ENCODE results near the gene C10orf120. TPM values are rescaled to one million over a fixed set of nuclear protein-coding genes. Genes with fewer than 3 reads are reported as not detected.

C10orf120 gene
- total RNA-seq (not detected), polyA plus RNA-seq (not detected), total RNA-seq (0 reads per million in 6 experiments)

DNA sequence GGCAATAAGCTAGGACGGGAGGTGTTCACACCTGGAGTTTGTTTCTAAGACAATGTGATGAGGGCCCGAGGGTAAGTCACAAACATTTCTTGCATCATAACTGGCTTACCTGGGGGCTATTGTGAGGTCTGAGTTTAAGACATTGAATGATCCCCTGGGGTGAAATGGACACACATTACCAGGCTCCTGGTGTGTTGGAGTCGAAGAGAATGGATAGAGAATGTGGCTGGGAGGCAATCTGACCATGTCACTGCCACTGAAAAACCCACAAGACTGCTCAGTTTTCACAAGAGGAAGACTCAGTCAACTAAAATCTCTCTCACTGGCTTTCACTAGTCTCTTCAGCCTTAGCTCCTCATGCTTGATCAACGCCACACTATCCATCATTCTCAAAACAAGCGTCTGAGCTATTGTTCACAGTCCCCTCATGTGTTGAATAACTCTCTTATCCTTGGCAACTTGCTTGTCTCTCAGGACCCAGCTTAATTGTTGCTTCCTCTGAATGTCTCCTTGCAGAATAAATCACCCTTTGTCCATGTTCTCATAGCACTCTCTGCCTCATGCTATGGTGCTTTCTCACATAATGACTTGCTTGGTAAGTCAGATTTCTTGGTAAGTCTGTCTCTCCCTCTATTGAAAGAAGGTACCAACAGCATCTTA is at the start of gene C10orf120:
TSS of gene C10orf120 (minus strand) at position 51 of the 660 bp plus-strand sequence. CDS start 56 bp downstream, outside the sequence.
- Mint-ChIP-seq H3K27me3 (peaks cover 0 to 10% (median 3%) of the 10 kb centered on the region in 5 donors), H3K27ac (no peak within 1 kb of the TSS), H3K4me3 (no peak within 1 kb of the TSS), H3K9me3 (peaks cover 0 to 3% (median 0%) of the 10 kb centered on the region in 9 donors), H3K4me1 (peaks cover 0 to 8% (median 1%) of the 10 kb centered on the region in 4 donors), H3K36me3 (no peaks in the 10 kb centered on the region)
- ATAC-seq (no peak), DNase-seq (no peak)
- POLR2A ChIA-PET = no interaction called here

DNA sequence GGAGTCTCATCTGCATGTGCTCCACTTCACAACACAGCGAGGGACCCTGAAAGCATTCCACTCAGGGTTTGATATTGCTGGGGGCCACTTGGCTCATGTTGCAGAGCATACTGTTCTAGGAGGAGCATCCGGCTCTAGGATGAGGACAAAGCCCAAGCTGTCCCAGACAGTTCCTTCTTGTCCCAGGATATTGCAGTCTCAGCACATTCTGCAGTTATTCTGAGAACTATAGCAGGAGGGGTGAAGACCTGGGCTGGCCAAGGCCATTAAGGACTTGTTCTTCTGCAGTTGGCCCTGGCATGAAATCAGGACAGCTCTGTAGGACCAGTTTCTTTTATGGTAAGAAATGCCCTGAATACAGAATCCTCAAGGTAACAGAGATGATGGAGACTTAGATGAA is 48.9 kb upstream of the C10orf120 start:
- ATAC-seq (no peak), DNase-seq (no peak)
- POLR2A ChIA-PET = no interaction called here
- Mint-ChIP-seq H3K4me1 (no peaks in the 10 kb centered on the region), H3K27ac (no peak overlapping the region), H3K27me3 (peaks cover 1 to 21% (median 3%) of the 10 kb centered on the region in 5 donors), H3K4me3 (no peak overlapping the region), H3K9me3 (no peaks in the 10 kb centered on the region), H3K36me3 (no peaks in the 10 kb centered on the region)

DNA sequence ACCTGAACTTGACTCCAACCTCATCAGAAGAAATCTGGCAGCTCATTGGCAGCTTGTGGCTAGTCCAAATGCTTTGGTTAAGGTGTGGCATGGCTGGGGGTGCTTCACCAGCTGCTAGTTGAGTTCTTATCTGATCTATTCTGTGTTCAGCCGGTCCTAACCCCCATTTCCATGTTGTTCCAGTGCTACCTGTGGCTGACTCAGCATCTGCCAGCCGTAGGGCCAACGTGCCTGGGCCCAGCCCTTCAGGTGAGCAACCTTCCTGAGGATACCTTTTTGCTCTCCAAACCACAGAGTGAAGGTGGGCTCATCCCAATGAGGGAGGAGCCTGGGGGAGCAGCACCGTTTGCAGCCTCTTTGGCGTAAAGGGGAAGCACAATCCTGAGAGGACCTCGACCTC is 46.8 kb upstream of the C10orf120 start:
- ATAC-seq (no peak), DNase-seq (no peak)
- Mint-ChIP-seq H3K36me3 (no peaks in the 10 kb centered on the region), H3K4me1 (no peaks in the 10 kb centered on the region), H3K27ac (no peak overlapping the region), H3K27me3 (peaks cover 0 to 36% (median 11%) of the 10 kb centered on the region in 5 donors), H3K4me3 (no peak overlapping the region), H3K9me3 (peaks cover 0 to under 1% (median 0%) of the 10 kb centered on the region in 9 donors)
- POLR2A ChIA-PET = no interaction called here

DNA sequence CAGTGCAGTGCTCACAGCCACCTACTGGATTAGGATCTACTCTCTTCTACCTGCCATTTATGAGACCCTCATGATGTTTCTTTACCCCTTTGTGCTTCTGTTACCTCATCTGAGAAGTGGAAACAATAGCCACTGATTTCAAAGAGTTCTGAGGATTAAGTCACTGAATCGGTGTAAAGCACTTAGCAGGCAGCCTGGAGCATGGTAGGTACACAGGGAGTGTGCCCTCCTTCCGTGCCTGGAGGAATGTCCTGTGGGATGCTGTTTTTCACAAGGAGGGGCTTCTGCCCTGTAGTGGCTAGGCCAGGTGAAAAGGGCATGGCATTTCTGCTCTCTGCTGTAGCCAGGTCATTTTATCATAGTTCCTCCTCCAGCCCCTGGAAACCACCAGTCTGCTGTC is 44.6 kb upstream of the C10orf120 start:
- ATAC-seq (no peak), DNase-seq (no peak)
- Mint-ChIP-seq H3K4me1 (no peaks in the 10 kb centered on the region), H3K27ac (no peak overlapping the region), H3K4me3 (no peak overlapping the region), H3K27me3 (peaks cover 0 to 45% (median 13%) of the 10 kb centered on the region in 5 donors), H3K36me3 (no peaks in the 10 kb centered on the region), H3K9me3 (peaks cover 0 to 1% (median 0%) of the 10 kb centered on the region in 9 donors)
- POLR2A ChIA-PET = no interaction called here

DNA sequence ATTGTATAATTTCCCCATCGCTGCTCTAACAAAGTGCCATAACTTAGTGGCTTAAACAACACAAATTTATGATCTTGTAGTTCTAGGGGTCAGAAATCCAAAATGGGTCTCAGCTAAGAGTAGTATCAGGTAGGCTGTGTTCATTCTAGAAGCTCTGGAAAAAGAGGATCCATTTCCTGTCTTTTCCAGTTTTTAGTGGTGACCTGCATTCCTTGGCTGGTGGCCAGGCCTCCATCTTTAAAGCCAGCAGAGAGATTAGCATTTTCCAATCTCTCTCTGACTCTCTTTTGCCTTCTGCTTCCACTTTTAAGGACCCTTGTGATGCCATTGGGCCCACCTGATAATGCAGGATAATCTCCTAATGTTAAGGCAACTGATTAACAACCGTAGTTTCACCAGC is 41.0 kb upstream of the C10orf120 start:
- Mint-ChIP-seq H3K36me3 (no peaks in the 10 kb centered on the region), H3K27me3 (peaks cover 3 to 35% (median 15%) of the 10 kb centered on the region in 5 donors), H3K9me3 (peaks cover 0 to 1% (median 0%) of the 10 kb centered on the region in 9 donors), H3K27ac (no peak overlapping the region), H3K4me1 (no peaks in the 10 kb centered on the region), H3K4me3 (no peak overlapping the region)
- no peak for ATAC-seq
- DNase-seq = no peak
- POLR2A ChIA-PET = no interaction called here

DNA sequence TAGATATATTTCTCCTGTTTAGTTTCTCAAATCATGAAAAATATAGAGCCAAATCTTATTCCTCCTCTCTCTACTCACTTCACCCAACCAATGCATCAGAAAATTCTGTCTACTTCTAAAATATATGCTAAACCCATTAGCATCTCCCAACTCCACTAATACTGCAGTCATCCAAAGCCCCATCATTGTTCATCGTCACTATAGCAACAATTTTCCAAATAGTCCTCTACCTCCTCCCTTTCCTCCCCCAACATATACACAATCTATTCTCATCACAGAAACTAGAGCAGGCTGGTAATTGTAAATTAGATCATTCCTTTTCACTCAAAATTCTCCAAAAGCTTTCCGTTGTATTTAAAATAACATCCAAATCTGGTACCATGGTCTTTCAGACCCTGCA is 38.4 kb upstream of the C10orf120 start:
- ATAC-seq (no peak), DNase-seq (no peak)
- Mint-ChIP-seq H3K4me3 (no peak overlapping the region), H3K27me3 (peaks cover 3 to 34% (median 14%) of the 10 kb centered on the region in 5 donors), H3K4me1 (no peaks in the 10 kb centered on the region), H3K9me3 (peaks cover 0 to 1% (median 0%) of the 10 kb centered on the region in 9 donors), H3K27ac (no peak overlapping the region), H3K36me3 (no peaks in the 10 kb centered on the region)
- POLR2A ChIA-PET = no interaction called here

DNA sequence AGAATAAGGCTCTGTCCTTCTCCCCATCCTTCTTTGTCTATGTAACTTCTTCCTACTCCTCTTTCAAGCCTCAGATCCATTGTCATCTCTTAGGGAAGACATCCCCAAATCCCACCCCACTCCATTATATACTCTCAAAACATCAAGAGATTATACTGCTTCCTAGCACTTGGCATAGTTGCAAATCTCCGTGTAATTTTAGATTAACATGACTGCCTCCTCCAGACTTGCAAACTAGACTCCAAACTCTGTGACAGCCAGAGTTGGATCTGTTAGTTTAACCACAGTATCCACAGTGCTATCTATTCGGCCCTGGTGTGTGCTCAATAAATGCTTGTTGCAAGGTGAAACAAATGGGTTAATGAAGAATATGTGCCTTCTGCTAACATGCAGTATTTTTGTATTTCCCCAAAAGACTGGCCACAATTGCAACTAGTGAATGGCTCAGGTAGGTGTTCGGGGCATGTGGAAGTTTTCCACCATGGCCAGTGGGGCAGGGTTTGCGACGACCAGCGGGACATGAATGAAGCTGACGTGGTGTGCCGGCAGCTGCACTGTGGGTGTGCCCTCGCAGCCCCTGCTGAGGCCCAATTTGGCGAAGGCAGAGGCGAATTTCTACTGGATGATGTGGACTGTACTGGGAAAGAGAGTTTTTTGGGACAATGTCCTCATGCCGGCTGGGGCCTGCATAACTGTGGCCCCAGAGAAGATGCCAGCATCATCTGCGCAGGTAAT is 34.5 kb upstream of the C10orf120 start:
- ATAC-seq = no peak
- no peaks in the 10 kb centered on the region for H3K4me1 Mint-ChIP-seq
- H3K36me3 Mint-ChIP-seq = no peaks in the 10 kb centered on the region
- POLR2A ChIA-PET = no interaction called here
- no peak overlapping the region for H3K27ac Mint-ChIP-seq
- no peak overlapping the region for H3K4me3 Mint-ChIP-seq
- no peak for DNase-seq
- peaks cover 5 to 47% (median 20%) of the 10 kb centered on the region in 5 donors for H3K27me3 Mint-ChIP-seq
- H3K9me3 Mint-ChIP-seq = no peaks in the 10 kb centered on the region

DNA sequence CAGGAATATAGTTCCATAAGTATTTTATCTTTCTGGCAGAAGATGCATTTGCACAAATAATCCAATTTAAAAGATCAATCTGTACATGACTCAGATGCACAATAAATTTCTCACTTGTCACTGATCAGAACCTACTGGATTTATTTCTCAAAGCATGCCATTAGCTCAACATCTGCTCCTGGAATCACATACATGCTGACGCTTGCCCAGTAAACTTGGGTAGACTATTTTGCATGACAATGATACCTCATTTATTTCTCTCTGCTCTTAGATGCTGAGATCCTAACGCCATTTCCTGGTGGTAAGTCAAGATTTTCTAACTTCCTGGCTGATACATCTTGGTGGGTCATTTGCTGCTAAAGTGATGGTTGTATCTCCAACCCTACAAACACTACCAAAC is 33.8 kb upstream of the C10orf120 start:
- no peak overlapping the region for H3K4me3 Mint-ChIP-seq
- ATAC-seq = no peak
- POLR2A ChIA-PET = no interaction called here
- no peak overlapping the region for H3K27ac Mint-ChIP-seq
- no peaks in the 10 kb centered on the region for H3K9me3 Mint-ChIP-seq
- DNase-seq = no peak
- no peaks in the 10 kb centered on the region for H3K4me1 Mint-ChIP-seq
- no peaks in the 10 kb centered on the region for H3K36me3 Mint-ChIP-seq
- peaks cover 7 to 51% (median 25%) of the 10 kb centered on the region in 5 donors for H3K27me3 Mint-ChIP-seq

DNA sequence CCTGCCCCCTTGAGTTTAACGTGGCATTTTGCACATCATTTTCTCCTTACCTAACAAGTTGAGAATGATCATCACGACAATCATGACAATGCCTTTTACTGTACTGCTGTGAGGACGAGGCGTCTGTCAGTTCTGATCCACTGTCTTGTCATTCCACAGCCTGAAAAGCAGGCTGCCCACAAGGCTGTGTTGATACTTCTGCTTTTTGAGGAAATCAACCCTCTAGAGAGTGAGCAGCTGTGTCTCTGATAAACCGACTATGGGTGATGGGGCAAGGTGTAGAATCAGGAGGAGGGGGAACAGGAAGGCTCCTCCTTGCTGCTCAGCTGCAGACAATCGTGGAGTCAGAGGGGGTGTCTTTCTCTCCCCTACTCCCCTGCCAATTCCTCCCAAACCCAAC is 30.6 kb upstream of the C10orf120 start:
- POLR2A ChIA-PET = no interaction called here
- Mint-ChIP-seq H3K36me3 (no peaks in the 10 kb centered on the region), H3K4me1 (no peaks in the 10 kb centered on the region), H3K9me3 (no peaks in the 10 kb centered on the region), H3K4me3 (no peak overlapping the region), H3K27me3 (peaks cover 5 to 51% (median 23%) of the 10 kb centered on the region in 5 donors), H3K27ac (no peak overlapping the region)
- ATAC-seq = no peak
- no peak for DNase-seq

DNA sequence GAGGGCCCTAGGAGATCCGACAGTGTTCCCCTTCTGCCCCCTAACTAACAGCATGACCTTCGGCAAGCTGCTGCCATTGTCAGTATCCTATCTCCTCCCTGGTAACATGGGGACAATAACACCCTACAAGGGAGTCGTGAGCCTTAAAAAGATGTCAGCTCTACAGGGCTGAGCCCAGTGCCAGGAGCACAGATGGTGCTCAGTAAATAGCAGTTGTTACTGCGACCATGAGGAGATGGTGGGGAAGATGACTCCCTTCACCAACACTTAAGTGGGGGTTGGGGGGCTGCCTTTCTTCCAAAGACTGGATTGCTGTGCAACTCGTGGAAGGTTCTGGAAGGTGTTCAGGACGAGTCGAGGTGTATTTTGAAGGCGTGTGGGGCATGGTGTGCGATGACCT is 29.5 kb upstream of the C10orf120 start:
- no peak for DNase-seq
- Mint-ChIP-seq H3K4me1 (no peaks in the 10 kb centered on the region), H3K36me3 (no peaks in the 10 kb centered on the region), H3K9me3 (no peaks in the 10 kb centered on the region), H3K27me3 (peaks cover 5 to 47% (median 20%) of the 10 kb centered on the region in 5 donors), H3K4me3 (no peak overlapping the region), H3K27ac (no peak overlapping the region)
- no peak for ATAC-seq
- POLR2A ChIA-PET = no interaction called here

DNA sequence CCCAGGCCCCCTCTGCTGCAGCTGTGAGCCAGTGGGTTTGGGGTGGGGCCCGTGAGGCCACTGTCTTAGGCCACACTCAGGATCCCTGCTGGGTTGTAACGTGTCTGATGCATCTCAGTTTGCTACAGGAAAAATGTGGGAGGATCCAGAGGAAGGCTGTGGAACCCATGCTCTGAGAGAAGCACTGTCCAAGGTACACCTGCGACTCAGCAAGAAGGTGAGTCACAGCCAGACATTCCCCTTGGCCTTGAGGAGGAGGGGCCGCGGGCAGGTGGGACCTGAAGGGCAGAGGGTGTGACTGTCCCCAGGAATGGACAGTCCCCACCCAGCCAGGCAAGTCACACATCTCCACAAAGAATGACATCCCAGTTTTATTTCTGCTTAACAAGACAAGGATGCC is 27.8 kb upstream of the C10orf120 start:
- Mint-ChIP-seq H3K4me1 (no peaks in the 10 kb centered on the region), H3K9me3 (no peaks in the 10 kb centered on the region), H3K27me3 (peaks cover 5 to 37% (median 14%) of the 10 kb centered on the region in 5 donors), H3K27ac (no peak overlapping the region), H3K4me3 (no peak overlapping the region), H3K36me3 (no peaks in the 10 kb centered on the region)
- no peak for DNase-seq
- no peak for ATAC-seq
- POLR2A ChIA-PET = no interaction called here

DNA sequence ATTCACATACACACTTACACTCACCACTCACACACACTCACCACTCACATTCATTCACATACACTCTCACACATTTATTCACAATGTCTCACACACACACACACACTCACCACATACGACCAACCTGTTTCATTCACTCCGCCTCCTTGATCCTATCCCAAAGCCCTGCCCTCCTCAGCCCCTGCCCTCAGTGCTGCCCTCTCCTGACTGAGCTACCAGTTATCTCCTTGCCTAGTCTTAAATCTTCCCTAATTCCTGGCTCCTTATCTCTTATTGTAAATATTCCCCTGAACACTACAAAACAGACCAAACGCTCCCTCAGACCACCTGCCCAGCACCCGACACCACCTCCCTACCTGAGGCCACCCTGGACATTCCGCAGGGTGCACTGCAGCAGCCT is 26.1 kb upstream of the C10orf120 start:
- H3K4me3 Mint-ChIP-seq = no peak overlapping the region
- H3K9me3 Mint-ChIP-seq = no peaks in the 10 kb centered on the region
- no peaks in the 10 kb centered on the region for H3K4me1 Mint-ChIP-seq
- peaks cover 3 to 27% (median 9%) of the 10 kb centered on the region in 5 donors for H3K27me3 Mint-ChIP-seq
- ATAC-seq (no peak), DNase-seq (no peak)
- no peak overlapping the region for H3K27ac Mint-ChIP-seq
- H3K36me3 Mint-ChIP-seq = no peaks in the 10 kb centered on the region
- POLR2A ChIA-PET = no interaction called here

DNA sequence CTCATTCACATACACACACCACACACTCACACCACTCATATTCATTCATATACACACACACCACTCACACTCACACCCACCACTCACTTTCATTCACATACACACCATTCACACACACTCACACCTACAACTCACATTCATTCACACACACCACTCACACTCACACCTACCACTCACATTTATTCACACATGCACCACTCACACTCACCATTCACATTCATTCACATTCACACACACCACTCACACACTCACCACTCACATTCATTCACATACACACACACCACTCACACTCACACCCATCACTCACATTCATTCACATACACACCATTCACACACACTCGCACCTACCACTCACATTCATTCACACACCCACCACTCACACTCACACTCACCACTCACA is 25.4 kb upstream of the C10orf120 start:
- Mint-ChIP-seq H3K4me3 (no peak overlapping the region), H3K9me3 (no peaks in the 10 kb centered on the region), H3K27ac (no peak overlapping the region), H3K27me3 (peaks cover 6 to 23% (median 9%) of the 10 kb centered on the region in 5 donors), H3K4me1 (no peaks in the 10 kb centered on the region), H3K36me3 (no peaks in the 10 kb centered on the region)
- POLR2A ChIA-PET = no interaction called here
- ATAC-seq (no peak), DNase-seq (no peak)

Measured in naive thymus-derived CD8-positive, alpha-beta T cell (primary cell).